ENCODE measurements around the gene ATP6V0D1. TPM values are rescaled to one million over a fixed set of nuclear protein-coding genes. Genes with fewer than 3 reads are reported as not detected.

The ATP6V0D1 gene
- total RNA-seq, 1 experiment from 2014 or later: 76.6 TPM

DNA sequence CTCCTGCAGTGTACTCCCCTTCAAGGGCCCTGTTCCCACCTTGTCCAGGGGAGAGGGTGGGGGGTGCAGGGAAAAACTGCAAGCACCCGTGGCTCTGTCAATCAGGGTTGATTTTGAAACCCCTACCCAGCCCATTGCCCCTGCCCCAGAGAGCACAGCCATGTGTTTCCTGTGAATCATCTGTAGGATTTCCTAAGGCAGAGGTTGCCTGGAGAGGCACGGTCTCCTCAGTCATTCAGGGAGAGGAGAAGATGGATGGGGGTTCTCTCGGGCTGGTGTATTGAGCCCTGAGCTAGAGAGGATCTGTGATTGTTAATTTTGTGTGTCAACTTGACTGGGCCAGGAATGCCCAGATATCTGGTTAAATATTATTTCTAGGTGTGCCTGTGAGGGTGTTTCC lies 5.8 kb upstream of the ATP6V0D1 start:
- Histone ChIP-seq H3K9ac (ENCODE audit: low read length) (no peak overlapping the region), H3K79me2 (ENCODE audit: low read length) (0 out of 2 replicates have a peak, but pooled peaks cover 2% of the 10 kb centered on the region), H3K9me3 (ENCODE audit: low read length) (no peaks in the 10 kb centered on the region), H2AFZ (ENCODE audit: low read length) (no peak overlapping the region), H3K27me3 (ENCODE audit: low read length) (no peaks in the 10 kb centered on the region), H3K27ac (ENCODE audit: low read length) (no peak overlapping the region), H3K4me1 (ENCODE audit: insufficient read depth, low read length) (peaks cover under 1% of the 10 kb centered on the region; the same call in 1 of the 2 replicates), H3F3A (ENCODE audit: low read length, unreplicated experiment) (no peaks in the 10 kb centered on the region), H3K4me2 (ENCODE audit: low read length) (no peak overlapping the region), H3K36me3 (ENCODE audit: low read depth, low read length) (no peaks in the 10 kb centered on the region), H4K20me1 (ENCODE audit: low read length) (no peaks in the 10 kb centered on the region), H3K4me3 (ENCODE audit: low read length) (no peak overlapping the region), H3K9me2 (replicated peaks; ENCODE audit: low read length) (no peaks in the 10 kb centered on the region)
- TF ChIP-seq EZH2 (IDR thresholded peaks at IDR 0.05; ENCODE audit: low read length, unreplicated experiment) (no peak), EZH2phosphoT487 (IDR thresholded peaks at IDR 0.05; ENCODE audit: borderline replicate concordance, low read length) (no peak)
- TF ChIP-seq, protein P1, sequence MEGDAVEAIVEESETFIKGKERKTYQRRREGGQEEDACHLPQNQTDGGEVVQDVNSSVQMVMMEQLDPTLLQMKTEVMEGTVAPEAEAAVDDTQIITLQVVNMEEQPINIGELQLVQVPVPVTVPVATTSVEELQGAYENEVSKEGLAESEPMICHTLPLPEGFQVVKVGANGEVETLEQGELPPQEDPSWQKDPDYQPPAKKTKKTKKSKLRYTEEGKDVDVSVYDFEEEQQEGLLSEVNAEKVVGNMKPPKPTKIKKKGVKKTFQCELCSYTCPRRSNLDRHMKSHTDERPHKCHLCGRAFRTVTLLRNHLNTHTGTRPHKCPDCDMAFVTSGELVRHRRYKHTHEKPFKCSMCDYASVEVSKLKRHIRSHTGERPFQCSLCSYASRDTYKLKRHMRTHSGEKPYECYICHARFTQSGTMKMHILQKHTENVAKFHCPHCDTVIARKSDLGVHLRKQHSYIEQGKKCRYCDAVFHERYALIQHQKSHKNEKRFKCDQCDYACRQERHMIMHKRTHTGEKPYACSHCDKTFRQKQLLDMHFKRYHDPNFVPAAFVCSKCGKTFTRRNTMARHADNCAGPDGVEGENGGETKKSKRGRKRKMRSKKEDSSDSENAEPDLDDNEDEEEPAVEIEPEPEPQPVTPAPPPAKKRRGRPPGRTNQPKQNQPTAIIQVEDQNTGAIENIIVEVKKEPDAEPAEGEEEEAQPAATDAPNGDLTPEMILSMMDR (conservative IDR thresholded peaks at IDR 0.05; ENCODE audit: low read depth, low read length): no peak
- no peak for DNase-seq
- BruUV-seq (replicated peaks): no TSS peak
- ChIA-PET POLR2A (ENCODE audit: unreplicated experiment) (no interaction called here), CTCF (no interaction called here)
- ATAC-seq: no peak
- intact Hi-C loops (cut with micrococcal nuclease): loop anchor here (5.0 kb wide), 1 partner anchor 35 kb away; no protein-coding TSS in a partner anchor

DNA sequence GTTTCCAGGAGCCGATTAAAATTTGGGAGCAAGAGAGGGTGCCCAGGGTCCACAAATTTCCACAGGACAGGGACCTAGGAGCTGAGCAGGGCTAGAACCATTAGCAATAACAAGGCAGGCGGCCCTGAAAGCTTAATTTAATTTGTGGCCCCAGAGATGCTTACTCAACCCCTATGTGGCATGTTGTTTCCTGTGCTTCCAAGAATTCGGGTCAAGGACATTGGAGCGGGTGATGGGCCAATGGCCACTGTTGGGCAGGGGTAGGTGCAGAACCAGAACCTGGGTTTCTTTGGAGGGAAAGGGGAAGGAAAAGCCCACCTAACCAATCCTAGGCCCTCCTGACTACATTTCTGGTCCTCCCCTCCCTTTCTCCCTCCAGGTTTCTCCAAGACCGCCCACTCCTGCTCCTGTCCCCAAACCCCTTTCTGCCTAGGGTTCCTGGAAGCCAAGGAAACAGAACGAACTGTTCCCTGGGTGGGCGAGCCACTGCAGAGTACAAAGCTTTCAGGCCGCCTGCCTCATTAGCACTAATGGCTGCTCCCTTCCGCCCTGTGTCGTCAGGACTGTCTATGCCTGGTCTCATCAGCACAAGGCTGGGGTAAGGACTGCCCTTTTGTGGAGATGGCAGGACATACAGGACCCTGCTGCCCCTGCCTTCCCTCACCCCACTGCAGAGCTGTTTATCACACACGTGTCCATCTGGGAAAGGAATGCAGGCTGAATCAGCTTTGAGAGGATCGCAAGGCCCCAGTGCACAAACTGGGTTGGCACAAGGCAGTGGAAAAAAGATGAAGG lies 3.0 kb upstream of the ATP6V0D1 start:
- BruUV-seq (replicated peaks): no TSS peak
- no peaks in the 10 kb centered on the region for H3K9me3 ChIP-seq (ENCODE audit: low read length)
- no peak for TF ChIP-seq EZH2 (IDR thresholded peaks at IDR 0.05; ENCODE audit: low read length, unreplicated experiment)
- no peaks in the 10 kb centered on the region for H3F3A ChIP-seq (ENCODE audit: low read length, unreplicated experiment)
- H3K36me3 ChIP-seq (ENCODE audit: low read depth, low read length): no peaks in the 10 kb centered on the region
- ChIA-PET POLR2A (ENCODE audit: unreplicated experiment) (no interaction called here), CTCF (no interaction called here)
- ATAC-seq (no peak), DNase-seq (no peak)
- no peak overlapping the region for H3K4me3 ChIP-seq (ENCODE audit: low read length)
- peaks cover 22% of the 10 kb centered on the region for H3K79me2 ChIP-seq (ENCODE audit: low read length)
- no peaks in the 10 kb centered on the region for H3K27me3 ChIP-seq (ENCODE audit: low read length)
- H2AFZ ChIP-seq (ENCODE audit: low read length): no peak overlapping the region
- no peaks in the 10 kb centered on the region for H3K9me2 ChIP-seq (replicated peaks; ENCODE audit: low read length)
- no peak overlapping the region for H3K27ac ChIP-seq (ENCODE audit: low read length)
- no peak overlapping the region for H3K4me2 ChIP-seq (ENCODE audit: low read length)
- H4K20me1 ChIP-seq (ENCODE audit: low read length): no peaks in the 10 kb centered on the region
- no peak overlapping the region for H3K9ac ChIP-seq (ENCODE audit: low read length)
- intact Hi-C loops (cut with micrococcal nuclease): no loop called here
- peaks cover 7% of the 10 kb centered on the region; the same call in 1 of the 2 replicates for H3K4me1 ChIP-seq (ENCODE audit: insufficient read depth, low read length)

DNA sequence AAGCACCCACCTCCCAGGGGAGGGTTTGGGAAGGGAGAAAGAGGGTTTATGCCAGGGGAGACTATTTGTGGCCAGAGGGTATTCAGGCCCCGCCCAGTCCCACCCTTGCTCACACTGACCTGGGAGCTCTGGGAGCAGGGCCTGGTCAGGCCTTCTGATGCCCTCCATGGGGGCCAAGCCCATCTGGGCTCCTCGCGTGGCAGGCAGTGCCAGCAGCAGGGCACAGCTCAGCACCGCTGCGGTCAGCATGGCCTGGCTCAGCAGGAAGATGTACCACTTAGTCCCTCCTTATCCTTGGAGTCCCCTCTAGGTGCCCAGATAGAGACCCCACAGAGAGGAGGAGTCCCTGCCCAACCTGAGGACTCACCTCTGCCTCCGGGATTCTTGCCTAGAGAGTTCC lies 2.2 kb upstream of the ATP6V0D1 start, which contains the start of gene AGRP:
Gene AGRP (minus strand): TSS at position 398 of the 400 bp plus-strand sequence. CDS start 149 bp downstream, at position 249.
- TF ChIP-seq EZH2 (IDR thresholded peaks at IDR 0.05; ENCODE audit: low read length, unreplicated experiment) (no peak), EZH2phosphoT487 (IDR thresholded peaks at IDR 0.05; ENCODE audit: borderline replicate concordance, low read length) (no peak)
- TF ChIP-seq, protein P1 (conservative IDR thresholded peaks at IDR 0.05; ENCODE audit: low read depth, low read length): no peak
- BruUV-seq (replicated peaks): no TSS peak
- Histone ChIP-seq H3K4me2 (ENCODE audit: low read length) (no peak within 1 kb of the TSS), H3F3A (ENCODE audit: low read length, unreplicated experiment) (no peaks in the 10 kb centered on the region), H3K9me3 (ENCODE audit: low read length) (no peaks in the 10 kb centered on the region), H3K9ac (ENCODE audit: low read length) (no peak within 1 kb of the TSS), H3K27me3 (ENCODE audit: low read length) (no peaks in the 10 kb centered on the region), H3K27ac (ENCODE audit: low read length) (no peak within 1 kb of the TSS), H3K4me3 (ENCODE audit: low read length) (no peak within 1 kb of the TSS), H3K79me2 (ENCODE audit: low read length) (peaks cover 29% of the 10 kb centered on the region), H3K4me1 (ENCODE audit: insufficient read depth, low read length) (peaks cover 7% of the 10 kb centered on the region; the same call in 1 of the 2 replicates), H2AFZ (ENCODE audit: low read length) (no peak within 1 kb of the TSS), H3K36me3 (ENCODE audit: low read depth, low read length) (no peaks in the 10 kb centered on the region), H4K20me1 (ENCODE audit: low read length) (no peaks in the 10 kb centered on the region), H3K9me2 (replicated peaks; ENCODE audit: low read length) (no peaks in the 10 kb centered on the region)
- DNase-seq: no peak
- ChIA-PET POLR2A (ENCODE audit: unreplicated experiment) (no interaction called here), CTCF (no interaction called here)
- no peak for ATAC-seq
- intact Hi-C loops (cut with micrococcal nuclease): no loop called here

All from PC-3 (cell line).